OCI-LY7 (cell line): Measurements from ENCODE around the gene NENF. TPM values are rescaled to one million over a fixed set of nuclear protein-coding genes. Genes with fewer than 3 reads are reported as not detected.

Experiments
- BruUV-seq: library from RNA; stranded (reverse); fragments of 400-500 nt; replicated peaks from 2 replicates; lab custom pipeline; 2021; lab: Mats Ljungman, UMichigan
- CTCF ChIA-PET: fragments of 300-600 bp; sonication (Branson Sonifier 250); formaldehyde crosslinking; loops from one replicate; lab custom pipeline; 2022; ENCODE audit warnings: antibody characterized with exemption; ENCODE audit not compliant: unreplicated experiment; lab: Charles Lee
- POLR2A ChIA-PET: fragments of 300-600 bp; sonication (Branson Sonifier 250); formaldehyde crosslinking; loops from one replicate; lab custom pipeline; 2022; ENCODE audit warnings: antibody characterized with exemption; lab: Charles Lee
- DNase-seq: peaks from one replicate; pipeline ENCODE4 v3.0.0-alpha.2; 2015; ENCODE audit warnings: low spot score
- H2AFZ ChIP-seq: fragments of 200-600 bp; sonication (generic), shearing (Covaris generic); 2 replicates; pipeline ENCODE4 v1.6.1; 2014; ENCODE audit warnings: mild to moderate bottlenecking, antibody characterized with exemption, low read length, moderate library complexity
- H3K27ac ChIP-seq: fragments of 200-600 bp; sonication (generic); 2 replicates; pipeline ENCODE4 v1.5.1; 2014; ENCODE audit warnings: mixed run types, low read depth, mild to moderate bottlenecking, moderate library complexity, low read length, inconsistent platforms; ENCODE audit not compliant: poor library complexity, severe bottlenecking
- H3K36me3 ChIP-seq: fragments of 200-600 bp; sonication (generic); 2 replicates; pipeline ENCODE4 v1.6.1; 2014; ENCODE audit warnings: mild to moderate bottlenecking, antibody characterized with exemption, low read length, moderate library complexity, mixed read lengths; ENCODE audit not compliant: insufficient read depth
- H3K4me1 ChIP-seq: fragments of 200-600 bp; sonication (generic); 2 replicates; pipeline ENCODE4 v1.5.1; 2014; ENCODE audit warnings: mild to moderate bottlenecking, low read length; ENCODE audit not compliant: insufficient read depth, poor library complexity, severe bottlenecking
- H3K4me2 ChIP-seq: fragments of 200-600 bp; sonication (generic); 2 replicates; pipeline ENCODE4 v1.6.1; 2014; ENCODE audit warnings: mild to moderate bottlenecking, low read length
- H3K4me3 ChIP-seq: fragments of 200-600 bp; sonication (generic); 2 replicates; pipeline ENCODE4 v1.5.1; 2014; ENCODE audit warnings: mild to moderate bottlenecking, low read depth, low read length; ENCODE audit not compliant: poor library complexity, severe bottlenecking
- H3K79me2 ChIP-seq: fragments of 200-600 bp; sonication (generic); 2 replicates; pipeline ENCODE4 v1.6.1; 2016; ENCODE audit warnings: low read depth, mild to moderate bottlenecking, low read length, moderate library complexity, mixed read lengths; ENCODE audit not compliant: insufficient read depth
- H3K9me2 ChIP-seq: fragments of 200-600 bp; sonication (generic); 2 replicates; pipeline ENCODE4 v1.6.1; 2016; ENCODE audit warnings: mild to moderate bottlenecking, low read length, mixed read lengths; ENCODE audit not compliant: insufficient read depth
- H3K9me3 ChIP-seq: fragments of 200-600 bp; sonication (generic); 2 replicates; pipeline ENCODE4 v1.6.1; 2014; ENCODE audit warnings: mild to moderate bottlenecking, mixed run types, low read length, mixed read lengths
- H4K20me1 ChIP-seq: fragments of 200-600 bp; sonication (generic); 2 replicates; pipeline ENCODE4 v1.6.1; 2014; ENCODE audit warnings: mild to moderate bottlenecking, antibody characterized with exemption, low read length, moderate library complexity, mixed read lengths; ENCODE audit not compliant: insufficient read depth
- CTCF ChIP-seq: fragments of 200-600 bp; sonication (generic); conservative IDR thresholded peaks from 2 replicates; pipeline ENCODE4 v1.5.1; 2014; ENCODE audit warnings: mild to moderate bottlenecking, antibody characterized with exemption, low read length, moderate library complexity, mixed read lengths
- EZH2phosphoT487 ChIP-seq: fragments of 200-600 bp; sonication (generic); IDR thresholded peaks from 2 replicates; pipeline ENCODE4 v1.6.1; 2018; ENCODE audit warnings: low read depth, borderline replicate concordance, mild to moderate bottlenecking, mixed run types, antibody characterized with exemption, low read length, moderate library complexity, mixed read lengths
- intact Hi-C: fragments of 100-400 bp; cut with micrococcal nuclease; formaldehyde crosslinking; loops from one replicate; pipeline ENCODE4 v1.10.0; 2022; ENCODE audit not compliant: unreplicated experiment
- total RNA-seq, 2 experiments: library from RNA; depleted of rRNA in 1 of 2; stranded (reverse); fragments of >200 nt in 1 of 2; shearing (Covaris generic) in 1 of 2; gene quantifications; 2 replicates each; pipeline ENCODE4 v1.2.3, GENCODE V29; 2014 to 2022

NENF gene
- total RNA-seq, 2 experiments from 2014 or later, result 12.7 to 15.5 TPM

- no peaks in the 10 kb centered on the region for H3K4me1 ChIP-seq
- intact Hi-C loops, result no loop called here
- ChIA-PET CTCF (no interaction called here), POLR2A (interaction anchor here (0.6 kb wide), 1 partner anchor 542 kb away, joined by 3 read pairs; no protein-coding TSS in a partner anchor)
- no peak overlapping the region for H2AFZ ChIP-seq
- no peak overlapping the region for H3K4me3 ChIP-seq
- H3K27ac ChIP-seq, result no peak overlapping the region
- TF ChIP-seq CTCF (no peak), EZH2phosphoT487 (no peak)
- no peaks in the 10 kb centered on the region for H4K20me1 ChIP-seq
- no peak for DNase-seq
- no TSS peak for BruUV-seq
- H3K79me2 ChIP-seq, result no peaks in the 10 kb centered on the region
- no peaks in the 10 kb centered on the region for H3K9me3 ChIP-seq
- H3K4me2 ChIP-seq, result no peak overlapping the region
- H3K36me3 ChIP-seq, result no peaks in the 10 kb centered on the region
- H3K9me2 ChIP-seq, result no peaks in the 10 kb centered on the region
Measured at GRCh38 chr1:212442408-212442807, 9.7 kb downstream of the NENF start.

- Histone ChIP-seq H2AFZ (no peak overlapping the region), H4K20me1 (no peaks in the 10 kb centered on the region), H3K4me2 (no peak overlapping the region), H3K27ac (no peak overlapping the region), H3K36me3 (no peaks in the 10 kb centered on the region), H3K4me1 (peaks cover 11% of the 10 kb centered on the region), H3K9me2 (no peaks in the 10 kb centered on the region), H3K4me3 (no peak overlapping the region), H3K79me2 (no peaks in the 10 kb centered on the region), H3K9me3 (no peaks in the 10 kb centered on the region)
- ChIA-PET POLR2A (no interaction called here), CTCF (no interaction called here)
- no peak for DNase-seq
- TF ChIP-seq EZH2phosphoT487 (no peak), CTCF (no peak)
- intact Hi-C loops, result no loop called here
- BruUV-seq, result no TSS peak
Measured at GRCh38 chr1:212446333-212446732, 13.6 kb downstream of the NENF start.

- Histone ChIP-seq H4K20me1 (no peaks in the 10 kb centered on the region), H3K36me3 (no peaks in the 10 kb centered on the region), H2AFZ (no peak overlapping the region), H3K9me2 (no peaks in the 10 kb centered on the region), H3K4me3 (no peak overlapping the region), H3K9me3 (no peaks in the 10 kb centered on the region), H3K4me1 (peaks cover 11% of the 10 kb centered on the region), H3K4me2 (no peak overlapping the region), H3K79me2 (no peaks in the 10 kb centered on the region), H3K27ac (no peak overlapping the region)
- CTCF ChIA-PET, result no interaction called here
- POLR2A ChIA-PET, result no interaction called here
- TF ChIP-seq CTCF (no peak), EZH2phosphoT487 (no peak)
- no TSS peak for BruUV-seq
- intact Hi-C loops, result no loop called here
- DNase-seq, result no peak
Measured at GRCh38 chr1:212447478-212447877, 14.8 kb downstream of the NENF start.
